DOHH2 (cell line): ENCODE results near the gene THBD.

Experiments
- H3F3A ChIP-seq: fragments of 200-600 bp; sonication (generic), shearing (Covaris generic); 2 replicates; pipeline ENCODE4 v1.6.0; 2016; ENCODE audit warnings: antibody characterized with exemption, mild to moderate bottlenecking; ENCODE audit not compliant: control insufficient read depth, insufficient read depth
- H3K27ac ChIP-seq: fragments of 200-600 bp; sonication (generic); 2 replicates; pipeline ENCODE4 v1.5.1; 2014; ENCODE audit warnings: low read depth, mild to moderate bottlenecking, low read length, moderate library complexity
- H3K27me3 ChIP-seq: fragments of 200-600 bp; sonication (generic); 2 replicates; pipeline ENCODE4 v1.6.1; 2014; ENCODE audit warnings: mild to moderate bottlenecking, low read length, mixed read lengths; ENCODE audit not compliant: control insufficient read depth
- H3K36me3 ChIP-seq: fragments of 200-600 bp; sonication (generic); 2 replicates; pipeline ENCODE4 v1.6.1; 2014; ENCODE audit warnings: mild to moderate bottlenecking, low read length, moderate library complexity, mixed read lengths; ENCODE audit not compliant: control insufficient read depth
- H3K4me1 ChIP-seq: fragments of 200-600 bp; sonication (generic); 2 replicates; pipeline ENCODE4 v1.6.1; 2014; ENCODE audit warnings: mild to moderate bottlenecking, low read length, mixed read lengths; ENCODE audit not compliant: control insufficient read depth
- H3K4me2 ChIP-seq: fragments of 200-600 bp; sonication (generic); 2 replicates; pipeline ENCODE4 v1.6.0; 2014; ENCODE audit warnings: mild to moderate bottlenecking, low read length, moderate library complexity
- H3K4me3 ChIP-seq: fragments of 200-600 bp; sonication (generic); 2 replicates; pipeline ENCODE4 v1.5.1; 2014; ENCODE audit warnings: mild to moderate bottlenecking, low read length, mixed read lengths
- H3K79me2 ChIP-seq: fragments of 200-600 bp; sonication (generic); 2 replicates; pipeline ENCODE4 v1.6.1; 2014; ENCODE audit warnings: mild to moderate bottlenecking, low read length, mixed read lengths; ENCODE audit not compliant: control insufficient read depth
- H3K9me2 ChIP-seq: fragments of 200-600 bp; sonication (generic); replicated peaks from 2 replicates; pipeline ENCODE4 v1.6.1; 2014; ENCODE audit warnings: mild to moderate bottlenecking, low read length, mixed read lengths; ENCODE audit not compliant: control insufficient read depth
- H3K9me3 ChIP-seq: fragments of 200-600 bp; sonication (generic); 2 replicates; pipeline ENCODE4 v1.6.1; 2014; ENCODE audit warnings: antibody characterized with exemption, low read length, mixed read lengths; ENCODE audit not compliant: control insufficient read depth, insufficient read depth
- H4K20me1 ChIP-seq: fragments of 200-600 bp; sonication (generic); 2 replicates; pipeline ENCODE4 v1.6.0; 2014; ENCODE audit warnings: low read depth, mild to moderate bottlenecking, antibody characterized with exemption, low read length, moderate library complexity; ENCODE audit not compliant: control insufficient read depth, insufficient read depth
- CTCF ChIP-seq: fragments of 200-600 bp; sonication (generic); IDR thresholded peaks from one replicate; pipeline ENCODE4 v1.5.1; 2014; ENCODE audit warnings: antibody characterized with exemption, mild to moderate bottlenecking, low read depth, low read length; ENCODE audit not compliant: poor library complexity, severe bottlenecking
- EZH2phosphoT487 ChIP-seq: fragments of 200-600 bp; sonication (generic); IDR thresholded peaks from 2 replicates; pipeline ENCODE4 v1.6.1; 2017; ENCODE audit warnings: borderline replicate concordance, mild to moderate bottlenecking, antibody characterized with exemption, low read length, moderate library complexity, mixed read lengths

The THBD gene

GRCh38 chr20:23039885-23040508 is 9.5 kb downstream of the THBD start:
- H3K36me3 ChIP-seq: no peaks in the 10 kb centered on the region
- H3K4me1 ChIP-seq: no peaks in the 10 kb centered on the region
- H3K27me3 ChIP-seq: no peaks in the 10 kb centered on the region
- H3K9me2 ChIP-seq: no peaks in the 10 kb centered on the region
- no peak overlapping the region for H3K27ac ChIP-seq
- TF ChIP-seq CTCF: no peak
- TF ChIP-seq EZH2phosphoT487: no peak
- no peaks in the 10 kb centered on the region for H4K20me1 ChIP-seq
- no peaks in the 10 kb centered on the region for H3F3A ChIP-seq
- no peak overlapping the region for H3K4me2 ChIP-seq
- H3K79me2 ChIP-seq: no peaks in the 10 kb centered on the region
- H3K9me3 ChIP-seq: peaks cover 3% of the 10 kb centered on the region; the same call in 1 of the 2 replicates
- H3K4me3 ChIP-seq: no peak overlapping the region

- no peaks in the 10 kb centered on the region for H3K79me2 ChIP-seq
- H3K4me1 ChIP-seq: no peaks in the 10 kb centered on the region
- no peaks in the 10 kb centered on the region for H3F3A ChIP-seq
- no peak overlapping the region for H3K4me3 ChIP-seq
- H3K27ac ChIP-seq: no peak overlapping the region
- no peaks in the 10 kb centered on the region for H3K36me3 ChIP-seq
- peaks cover 3% of the 10 kb centered on the region; the same call in 1 of the 2 replicates for H3K9me3 ChIP-seq
- no peaks in the 10 kb centered on the region for H3K27me3 ChIP-seq
- H3K9me2 ChIP-seq: no peaks in the 10 kb centered on the region
- TF ChIP-seq EZH2phosphoT487 (no peak), CTCF (no peak)
- no peak overlapping the region for H3K4me2 ChIP-seq
- H4K20me1 ChIP-seq: no peaks in the 10 kb centered on the region
These were observed 10.2 kb downstream of the THBD start for GRCh38 chr20:23039136-23039875.

- no peak overlapping the region for H3K27ac ChIP-seq
- H3F3A ChIP-seq: no peaks in the 10 kb centered on the region
- H3K27me3 ChIP-seq: no peaks in the 10 kb centered on the region
- H3K9me2 ChIP-seq: no peaks in the 10 kb centered on the region
- H3K4me3 ChIP-seq: no peak overlapping the region
- H3K4me2 ChIP-seq: no peak overlapping the region
- no peaks in the 10 kb centered on the region for H4K20me1 ChIP-seq
- H3K79me2 ChIP-seq: no peaks in the 10 kb centered on the region
- TF ChIP-seq EZH2phosphoT487: no peak
- no peak for TF ChIP-seq CTCF
- H3K4me1 ChIP-seq: no peaks in the 10 kb centered on the region
- peaks cover 3% of the 10 kb centered on the region; the same call in 1 of the 2 replicates for H3K9me3 ChIP-seq
- no peaks in the 10 kb centered on the region for H3K36me3 ChIP-seq
These were observed 12.4 kb downstream of the THBD start for GRCh38 chr20:23037017-23037481.
